Osteocyte (in vitro differentiated cells): ENCODE data around the gene TMPRSS3. TPM values are rescaled to one million over a fixed set of nuclear protein-coding genes. Genes with fewer than 3 reads are reported as not detected.

Experiments
- DNase-seq: peaks from one replicate; pipeline ENCODE4 v3.0.0; 2021; ENCODE audit warnings: mixed read lengths; ENCODE audit not compliant: unreplicated experiment; ENCODE audit errors: extremely low spot score
- H3K27ac Mint-ChIP-seq: one replicate; pipeline ENCODE4 v1.8.0; 2021; ENCODE audit warnings: mild to moderate bottlenecking, mixed read lengths; ENCODE audit not compliant: unreplicated experiment
- H3K27me3 Mint-ChIP-seq: one replicate; pipeline ENCODE4 v1.8.0; 2021; ENCODE audit warnings: mixed read lengths; ENCODE audit not compliant: unreplicated experiment
- H3K36me3 Mint-ChIP-seq: one replicate; pipeline ENCODE4 v1.8.0; 2021; ENCODE audit warnings: mixed read lengths; ENCODE audit not compliant: unreplicated experiment
- H3K4me1 Mint-ChIP-seq: one replicate; pipeline ENCODE4 v1.8.0; 2021; ENCODE audit warnings: mixed read lengths; ENCODE audit not compliant: unreplicated experiment
- H3K4me3 Mint-ChIP-seq: one replicate; pipeline ENCODE4 v1.8.0; 2021; ENCODE audit warnings: mild to moderate bottlenecking, moderate library complexity, mixed read lengths; ENCODE audit not compliant: unreplicated experiment
- H3K9me3 Mint-ChIP-seq: one replicate; pipeline ENCODE4 v1.8.0; 2021; ENCODE audit warnings: mixed read lengths; ENCODE audit not compliant: unreplicated experiment
- total RNA-seq: library from RNA; stranded (reverse); gene quantifications from 2 replicates; pipeline ENCODE4 v1.2.1, GENCODE V29; 2021
- TF ChIP-seq, protein P1 (sequence below): fragments of 200-600 bp; sonication (generic); IDR thresholded peaks from 2 replicates; pipeline ENCODE4 v1.5.0; 2021; ENCODE audit warnings: antibody characterized with exemption, mild to moderate bottlenecking, moderate library complexity

TMPRSS3 gene
- total RNA-seq, 1 donor from 2014 or later, result not detected

DNA sequence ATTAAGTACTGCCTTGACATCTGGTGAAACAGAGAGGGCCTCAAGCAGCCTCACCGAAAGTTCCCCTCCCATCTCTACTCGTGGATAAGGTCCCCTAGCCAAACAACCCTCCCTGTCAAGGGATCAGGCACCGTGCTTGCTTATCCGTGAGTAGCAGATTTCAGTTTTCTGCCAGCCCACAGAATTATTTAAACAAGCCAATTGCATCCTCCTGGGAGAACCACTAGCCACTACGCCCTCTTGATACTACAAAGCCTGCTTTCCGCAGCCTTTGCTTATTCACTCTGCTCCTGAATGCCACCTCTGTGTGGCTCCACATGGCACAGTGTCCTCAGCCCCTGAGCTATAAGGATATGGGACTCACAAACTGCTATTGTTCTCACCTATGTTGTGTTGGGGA, 39.2 kb downstream of the TMPRSS3 start:
- DNase-seq, result no peak
- Mint-ChIP-seq H3K4me1 (no peaks in the 10 kb centered on the region), H3K27ac (no peak overlapping the region), H3K9me3 (peaks cover 14% of the 10 kb centered on the region), H3K36me3 (peaks cover 2% of the 10 kb centered on the region), H3K27me3 (peaks cover 25% of the 10 kb centered on the region), H3K4me3 (no peak overlapping the region)
- TF ChIP-seq, protein P1, sequence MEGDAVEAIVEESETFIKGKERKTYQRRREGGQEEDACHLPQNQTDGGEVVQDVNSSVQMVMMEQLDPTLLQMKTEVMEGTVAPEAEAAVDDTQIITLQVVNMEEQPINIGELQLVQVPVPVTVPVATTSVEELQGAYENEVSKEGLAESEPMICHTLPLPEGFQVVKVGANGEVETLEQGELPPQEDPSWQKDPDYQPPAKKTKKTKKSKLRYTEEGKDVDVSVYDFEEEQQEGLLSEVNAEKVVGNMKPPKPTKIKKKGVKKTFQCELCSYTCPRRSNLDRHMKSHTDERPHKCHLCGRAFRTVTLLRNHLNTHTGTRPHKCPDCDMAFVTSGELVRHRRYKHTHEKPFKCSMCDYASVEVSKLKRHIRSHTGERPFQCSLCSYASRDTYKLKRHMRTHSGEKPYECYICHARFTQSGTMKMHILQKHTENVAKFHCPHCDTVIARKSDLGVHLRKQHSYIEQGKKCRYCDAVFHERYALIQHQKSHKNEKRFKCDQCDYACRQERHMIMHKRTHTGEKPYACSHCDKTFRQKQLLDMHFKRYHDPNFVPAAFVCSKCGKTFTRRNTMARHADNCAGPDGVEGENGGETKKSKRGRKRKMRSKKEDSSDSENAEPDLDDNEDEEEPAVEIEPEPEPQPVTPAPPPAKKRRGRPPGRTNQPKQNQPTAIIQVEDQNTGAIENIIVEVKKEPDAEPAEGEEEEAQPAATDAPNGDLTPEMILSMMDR, result no peak

DNA sequence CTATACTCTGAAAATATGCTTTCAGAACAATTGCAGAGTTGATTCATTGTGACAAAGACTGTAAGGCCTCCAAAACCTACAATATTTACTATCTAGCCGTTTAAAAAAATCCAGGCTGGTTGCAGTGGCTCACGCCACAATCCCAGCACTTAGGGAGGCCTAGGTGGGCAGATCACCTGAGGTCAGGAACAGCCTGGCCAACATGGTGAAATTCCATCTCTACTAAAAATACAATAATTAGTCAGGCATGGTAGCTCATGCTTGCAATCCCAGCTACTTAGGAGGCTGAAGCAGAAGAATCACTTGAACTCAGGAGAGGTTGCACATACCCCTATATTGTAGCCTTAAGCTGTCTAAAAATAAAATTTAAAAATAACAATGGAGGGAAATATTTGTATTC, 39.8 kb downstream of the TMPRSS3 start:
- DNase-seq, result no peak
- Mint-ChIP-seq H3K4me3 (no peak overlapping the region), H3K36me3 (peaks cover 2% of the 10 kb centered on the region), H3K4me1 (no peaks in the 10 kb centered on the region), H3K27me3 (peaks cover 25% of the 10 kb centered on the region), H3K27ac (no peak overlapping the region), H3K9me3 (peaks cover 14% of the 10 kb centered on the region)
- TF ChIP-seq, protein P1, result no peak

DNA sequence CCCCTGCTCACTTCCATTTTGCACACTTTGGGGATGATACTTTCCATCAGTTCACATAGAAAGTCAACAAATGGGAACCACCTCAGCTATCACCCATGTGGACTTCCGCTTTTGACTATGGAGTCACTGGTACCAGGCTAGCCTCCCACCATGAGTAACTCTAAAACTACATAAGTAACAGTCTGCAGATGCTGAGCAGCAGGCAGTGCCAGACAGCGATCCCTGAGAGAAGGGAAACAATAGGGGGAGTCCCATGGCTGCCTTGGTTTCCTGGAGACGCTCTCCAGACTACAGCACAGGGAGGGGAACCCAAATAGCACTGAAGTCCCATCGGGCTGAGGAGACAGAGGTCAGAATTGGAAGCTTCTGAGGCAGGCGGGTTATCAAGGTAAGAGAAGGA, 42.2 kb downstream of the TMPRSS3 start:
- Mint-ChIP-seq H3K9me3 (peaks cover 14% of the 10 kb centered on the region), H3K27me3 (peaks cover 25% of the 10 kb centered on the region)

DNA sequence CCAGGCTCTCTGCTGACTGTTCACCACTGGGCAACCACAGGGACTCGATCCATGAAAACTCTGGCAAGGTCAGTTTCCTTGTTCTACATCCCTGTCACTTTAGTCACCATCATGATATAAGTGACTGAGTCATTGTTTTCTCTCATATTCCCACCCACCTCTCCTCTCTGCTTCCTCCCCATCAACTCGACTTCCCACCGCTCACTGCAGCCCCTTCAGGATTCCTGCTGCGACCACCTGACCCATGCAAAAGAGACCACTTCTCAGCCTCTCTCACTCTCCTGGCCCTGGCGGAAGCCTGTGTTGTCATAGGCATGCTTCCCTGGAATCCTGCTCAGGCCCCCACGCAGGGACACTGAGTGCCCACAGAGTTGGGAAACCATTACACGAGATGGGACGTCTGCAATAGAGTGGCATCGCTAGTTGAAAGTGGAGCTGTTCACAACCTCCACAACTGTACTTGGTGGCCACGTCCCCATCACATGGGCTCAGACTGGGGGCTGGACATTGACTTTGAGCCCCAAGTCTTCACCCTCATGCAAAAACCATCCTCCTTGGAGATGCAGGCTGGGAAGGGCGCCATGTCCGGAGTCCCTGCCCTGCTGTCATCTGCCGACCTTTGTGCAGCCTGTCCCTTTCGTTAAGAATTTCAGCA, 43.3 kb downstream of the TMPRSS3 start:
- no peak for DNase-seq
- H3K36me3 Mint-ChIP-seq, result peaks cover 2% of the 10 kb centered on the region
- no peak overlapping the region for H3K4me3 Mint-ChIP-seq
- H3K4me1 Mint-ChIP-seq, result no peaks in the 10 kb centered on the region
- TF ChIP-seq, protein P1, result no peak
- H3K9me3 Mint-ChIP-seq, result peaks cover 14% of the 10 kb centered on the region
- H3K27ac Mint-ChIP-seq, result no peak overlapping the region
- H3K27me3 Mint-ChIP-seq, result peaks cover 25% of the 10 kb centered on the region

More for the DNA sequence above, 42.2 kb downstream of the TMPRSS3 start:
- no peak for DNase-seq
- H3K27ac Mint-ChIP-seq, result no peak overlapping the region
- H3K4me1 Mint-ChIP-seq, result no peaks in the 10 kb centered on the region
- TF ChIP-seq, protein P1, result no peak
- H3K4me3 Mint-ChIP-seq, result no peak overlapping the region
- H3K36me3 Mint-ChIP-seq, result peaks cover 2% of the 10 kb centered on the region

DNA sequence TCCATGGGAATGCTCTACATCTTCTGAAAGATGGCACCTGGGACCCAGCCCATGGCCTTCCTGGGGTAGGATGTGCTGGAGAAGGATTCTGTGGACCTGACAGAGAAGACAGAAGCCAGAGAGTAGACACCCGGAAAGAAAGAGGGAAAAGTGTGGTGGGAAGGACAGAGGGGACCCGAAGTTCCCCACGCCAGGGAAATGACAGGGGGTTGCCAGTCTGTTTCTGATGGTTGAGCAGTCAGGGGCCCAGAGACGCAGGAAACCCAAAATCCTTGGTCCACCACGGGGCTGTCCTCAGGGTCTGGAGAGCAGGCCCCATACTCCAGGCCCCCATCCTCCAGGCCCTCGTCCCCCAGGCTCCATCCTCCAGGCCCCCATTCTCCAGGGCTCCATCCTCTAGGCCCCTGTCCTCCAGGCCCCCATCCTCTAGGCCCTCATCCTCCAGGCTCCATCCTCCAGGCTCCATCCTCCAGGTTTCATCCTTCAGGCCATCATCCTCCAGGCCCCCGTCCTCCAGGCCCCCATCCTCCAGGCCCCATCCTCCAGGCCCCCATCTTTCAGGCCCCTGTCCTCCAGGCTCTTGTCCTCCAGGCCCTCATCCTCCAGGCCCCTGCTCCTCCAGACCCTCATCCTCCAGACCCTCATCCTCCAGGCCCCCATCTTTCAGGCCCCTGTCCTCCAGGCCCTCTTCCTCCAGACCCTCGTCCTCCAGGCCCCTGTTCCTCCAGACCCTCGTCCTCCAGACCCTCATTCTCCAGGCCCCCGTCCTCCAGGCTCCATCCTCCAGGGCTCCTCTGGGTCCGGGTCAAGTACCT, 44.0 kb downstream of the TMPRSS3 start:
- H3K9me3 Mint-ChIP-seq, result peaks cover 14% of the 10 kb centered on the region
- no peaks in the 10 kb centered on the region for H3K4me1 Mint-ChIP-seq
- no peak overlapping the region for H3K4me3 Mint-ChIP-seq
- DNase-seq, result peak; percentile 62
- no peak overlapping the region for H3K27ac Mint-ChIP-seq
- H3K36me3 Mint-ChIP-seq, result peaks cover 2% of the 10 kb centered on the region
- peaks cover 23% of the 10 kb centered on the region for H3K27me3 Mint-ChIP-seq
- TF ChIP-seq, protein P1, result no peak
